DMS153 (cell line): Measurements from ENCODE around the gene CRHBP.
"Not testable (repeated sequence)": the region's sequence is repeated elsewhere in the genome, so short reads cannot be mapped to it uniquely, and the experiment has no call there.

Source experiments
- DNase-seq: peaks from one replicate; lab custom pipeline; 2025; lab: John Stamatoyannopoulos, UW

The CRHBP gene, protein sequence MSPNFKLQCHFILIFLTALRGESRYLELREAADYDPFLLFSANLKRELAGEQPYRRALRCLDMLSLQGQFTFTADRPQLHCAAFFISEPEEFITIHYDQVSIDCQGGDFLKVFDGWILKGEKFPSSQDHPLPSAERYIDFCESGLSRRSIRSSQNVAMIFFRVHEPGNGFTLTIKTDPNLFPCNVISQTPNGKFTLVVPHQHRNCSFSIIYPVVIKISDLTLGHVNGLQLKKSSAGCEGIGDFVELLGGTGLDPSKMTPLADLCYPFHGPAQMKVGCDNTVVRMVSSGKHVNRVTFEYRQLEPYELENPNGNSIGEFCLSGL

DNA sequence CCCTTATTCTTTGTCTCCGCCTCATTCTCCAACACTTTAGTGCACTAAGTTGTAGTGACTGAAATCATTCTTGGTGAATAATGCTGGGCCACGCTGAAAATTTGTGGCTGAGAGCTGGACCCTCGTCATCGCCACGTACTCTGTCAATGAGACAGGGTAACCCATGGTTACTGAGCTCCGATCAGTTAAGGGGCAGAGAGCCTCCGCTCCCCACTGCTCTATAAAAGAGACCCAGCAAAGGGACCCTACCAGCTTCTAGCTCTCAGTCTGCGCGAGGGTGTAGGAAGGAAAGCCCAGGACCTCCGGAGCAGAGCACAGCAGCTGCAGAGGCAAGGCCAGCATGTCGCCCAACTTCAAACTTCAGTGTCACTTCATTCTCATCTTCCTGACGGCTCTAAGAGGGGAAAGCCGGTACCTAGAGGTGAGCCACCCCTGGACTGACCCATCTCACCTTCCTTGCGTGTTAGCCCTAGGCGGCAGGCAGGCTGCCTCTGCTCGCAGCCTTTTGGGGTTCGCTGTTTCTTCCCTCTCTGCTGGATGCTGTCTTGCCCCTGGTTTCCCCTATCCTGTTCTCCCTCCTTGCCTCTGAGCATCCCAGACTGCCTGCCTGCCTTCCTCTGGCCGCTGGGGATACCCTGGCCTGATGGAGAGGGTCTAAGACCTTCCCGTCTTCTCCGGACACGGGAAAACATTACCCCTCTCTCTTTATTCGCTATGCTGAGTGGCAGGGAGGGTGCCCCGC lies at the start of gene CRHBP:
Gene CRHBP (plus strand): TSS at position 251 of the 742 bp plus-strand sequence. CDS start 90 bp downstream, at position 341.
- no peak for DNase-seq

- no peak for DNase-seq
Observed at GRCh38 chr5:76908166-76908565, 44.7 kb upstream of the CRHBP start.

DNA sequence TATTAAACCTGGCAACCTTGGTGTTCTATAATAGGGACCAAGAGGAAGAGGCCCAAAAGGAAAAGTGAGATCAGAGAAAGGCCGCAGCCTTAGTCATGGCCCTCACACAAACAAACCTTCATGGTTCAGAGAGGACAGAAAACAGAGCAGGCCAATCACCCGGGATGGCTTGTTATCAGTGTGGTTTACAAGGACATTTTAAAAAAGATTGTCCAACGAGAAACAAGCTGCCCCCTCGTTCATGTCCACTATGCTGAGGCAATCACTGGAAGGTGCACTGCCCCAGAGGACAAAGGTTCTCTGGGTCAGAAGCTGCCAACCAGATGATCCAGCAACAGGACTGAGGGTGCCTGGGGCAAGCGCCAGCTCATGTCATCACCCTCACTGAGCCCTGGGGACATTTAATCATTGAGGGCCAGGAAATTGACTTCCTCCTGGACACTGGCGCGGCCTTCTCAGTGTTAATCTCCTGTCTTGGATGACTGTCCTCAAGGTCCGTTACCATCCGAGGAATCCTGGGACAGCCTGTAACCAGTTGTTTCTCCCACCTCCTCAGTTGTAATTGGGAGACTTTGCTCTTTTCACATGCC lies 42.4 kb upstream of the CRHBP start:
- not testable (repeated sequence) for DNase-seq

DNA sequence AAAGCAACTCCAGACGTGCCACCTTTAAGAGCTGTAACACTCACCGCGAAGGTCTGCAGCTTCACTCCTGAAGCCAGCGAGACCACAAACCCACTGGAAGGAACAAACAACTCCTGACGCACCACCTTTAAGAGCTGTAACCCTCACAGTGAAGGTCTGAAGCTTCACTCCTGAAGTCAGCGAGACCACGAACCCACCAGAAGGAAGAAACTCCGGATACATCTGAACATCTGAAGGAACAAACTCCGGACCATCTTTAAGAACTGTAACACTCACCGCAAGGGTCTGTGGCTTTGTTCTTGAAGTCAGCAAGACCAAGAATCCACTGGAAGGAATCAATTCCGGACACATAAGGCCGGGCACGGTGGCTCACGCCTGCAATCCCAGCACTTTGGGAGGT lies 38.2 kb upstream of the CRHBP start:
- not testable (repeated sequence) for DNase-seq

- DNase-seq: no peak
Observed at GRCh38 chr5:76918539-76918938, 34.3 kb upstream of the CRHBP start.

- no peak for DNase-seq
Observed at GRCh38 chr5:76920491-76920890, 32.4 kb upstream of the CRHBP start.

DNA sequence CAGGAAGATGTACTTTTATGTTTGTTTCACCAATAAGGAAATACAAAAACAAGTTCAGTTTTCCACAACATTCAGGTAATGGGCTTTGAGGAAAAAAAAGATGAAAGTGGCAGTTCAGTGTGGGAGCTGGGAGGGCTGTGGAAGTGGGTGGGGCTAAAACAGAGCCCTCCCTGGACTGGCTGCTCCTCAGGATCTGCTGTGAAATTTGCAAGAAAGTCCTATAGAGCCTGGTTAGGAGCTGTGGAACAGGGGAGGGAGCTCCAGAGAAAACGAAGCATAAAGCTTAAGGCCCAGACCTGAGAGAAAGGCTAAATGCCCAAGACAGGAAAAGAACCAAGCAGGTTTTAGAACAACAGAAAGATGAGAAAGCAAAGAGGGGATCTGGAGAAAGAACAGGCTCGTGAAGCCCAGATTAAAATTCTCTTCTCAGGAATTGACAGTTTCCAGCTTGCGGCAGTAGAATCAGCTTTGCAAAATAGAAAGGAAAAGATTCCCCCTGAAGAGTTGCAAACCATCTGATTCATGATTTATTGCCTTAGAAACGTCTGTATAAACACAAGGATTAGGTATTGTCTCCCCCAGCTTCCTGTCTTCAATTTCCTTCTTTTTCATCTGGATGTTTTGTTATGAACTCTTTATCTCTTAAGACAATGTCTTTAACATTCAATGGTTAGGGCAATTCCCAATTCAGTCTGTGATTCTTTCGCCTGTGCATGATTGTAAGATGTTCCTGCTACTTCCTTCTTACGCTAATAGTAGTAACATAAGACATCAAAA lies 26.3 kb upstream of the CRHBP start:
- no peak for DNase-seq

DNA sequence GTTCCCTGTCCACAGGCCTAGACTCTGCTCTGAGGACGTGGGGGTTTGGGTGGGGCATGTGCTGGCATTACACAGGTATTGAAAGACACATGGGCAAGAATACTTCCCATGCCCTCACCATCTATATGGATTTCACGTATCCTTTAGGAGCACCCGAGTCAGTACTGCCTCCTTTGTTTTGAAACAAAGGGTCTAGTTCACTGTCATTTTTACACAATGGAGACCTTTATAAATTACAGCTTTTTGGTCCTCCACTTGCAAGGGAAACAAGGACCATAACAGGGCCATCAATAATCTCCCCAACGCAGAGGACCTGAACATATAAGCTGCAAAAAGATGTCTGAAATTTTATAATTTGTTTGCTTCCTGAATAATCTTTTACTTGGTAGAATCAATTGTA lies 24.9 kb upstream of the CRHBP start:
- DNase-seq: no peak

- no peak for DNase-seq
Observed at GRCh38 chr5:76930083-76930482, 22.8 kb upstream of the CRHBP start.

- no peak for DNase-seq
Observed at GRCh38 chr5:76938177-76938576, 14.7 kb upstream of the CRHBP start.

DNA sequence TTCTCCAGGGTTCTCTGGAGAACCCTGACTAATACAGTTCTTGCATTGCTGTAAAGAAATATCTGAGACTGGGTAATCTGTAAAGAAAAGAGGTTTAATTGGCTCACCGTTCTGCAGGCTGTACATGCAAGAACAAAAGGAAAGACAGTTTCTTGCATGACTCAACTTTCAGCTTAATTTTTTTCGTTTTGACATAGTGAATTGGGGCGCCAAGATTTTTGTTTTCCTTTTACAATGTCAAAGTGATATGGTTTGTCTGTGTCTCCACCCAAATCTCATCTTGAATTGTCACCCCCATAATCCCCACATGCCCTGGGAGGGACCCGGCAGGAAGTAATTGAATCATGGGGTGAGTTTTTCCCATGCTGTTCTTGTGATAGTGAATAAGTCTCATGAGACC lies 11.8 kb upstream of the CRHBP start:
- DNase-seq: no peak

DNA sequence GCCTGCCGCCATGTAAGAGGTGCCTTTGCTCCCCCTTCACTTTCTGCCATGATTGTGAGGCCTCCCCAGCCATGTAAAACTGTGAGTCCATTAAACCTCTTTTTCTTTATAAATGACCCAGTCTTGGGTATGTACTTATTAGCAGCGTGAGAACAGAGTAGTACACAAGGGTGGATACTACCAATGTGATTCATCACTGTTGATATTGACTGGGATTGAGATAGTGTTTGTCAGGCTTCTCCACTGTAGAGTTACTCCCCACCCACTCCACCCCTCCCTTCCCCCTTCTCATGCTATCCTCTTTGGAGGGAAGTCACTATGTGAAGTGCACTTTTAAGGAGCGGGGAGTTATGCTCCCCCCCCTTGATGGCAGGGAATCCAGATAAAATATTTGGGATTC lies 11.4 kb upstream of the CRHBP start:
- DNase-seq: no peak

- no peak for DNase-seq
Observed at GRCh38 chr5:76942581-76942980, 10.3 kb upstream of the CRHBP start.

DNA sequence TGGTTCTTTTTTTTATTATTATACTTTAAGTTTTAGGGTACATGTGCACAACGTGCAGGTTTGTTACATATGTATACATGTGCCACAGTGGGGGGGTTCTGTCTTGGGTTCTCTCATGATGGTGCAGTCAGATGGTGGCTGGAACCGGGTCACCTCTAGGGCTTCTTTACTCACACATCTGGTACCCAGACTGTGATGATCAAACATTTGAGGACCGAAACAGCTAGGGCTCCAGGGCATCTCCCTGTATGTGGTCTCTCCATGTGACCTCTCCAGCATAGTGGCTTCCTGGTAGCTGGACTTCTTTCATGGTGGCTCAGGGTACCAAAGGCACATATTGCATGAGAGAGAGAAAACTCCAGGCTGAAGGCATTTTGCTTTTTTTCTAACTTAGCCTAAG lies 9.8 kb upstream of the CRHBP start:
- DNase-seq: no peak

DNA sequence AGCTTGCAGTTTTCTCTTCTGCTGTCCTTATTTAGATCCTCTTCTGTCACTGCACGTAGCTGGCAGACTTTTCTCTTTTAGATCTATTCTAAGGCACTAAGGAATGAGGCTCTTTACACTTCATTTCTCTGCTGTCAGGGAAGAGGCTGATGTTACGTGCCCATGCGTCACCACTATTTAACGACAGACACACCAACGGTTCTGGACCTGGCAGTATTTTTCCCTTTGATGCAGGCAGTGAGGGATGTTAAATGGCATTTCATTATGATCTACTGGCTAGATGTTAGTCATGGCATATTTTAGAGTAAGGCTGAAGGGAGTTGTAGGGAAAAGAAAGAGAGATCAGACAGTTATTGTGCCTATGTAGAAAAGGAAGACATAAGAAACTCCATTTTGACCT lies 8.2 kb upstream of the CRHBP start:
- no peak for DNase-seq

DNA sequence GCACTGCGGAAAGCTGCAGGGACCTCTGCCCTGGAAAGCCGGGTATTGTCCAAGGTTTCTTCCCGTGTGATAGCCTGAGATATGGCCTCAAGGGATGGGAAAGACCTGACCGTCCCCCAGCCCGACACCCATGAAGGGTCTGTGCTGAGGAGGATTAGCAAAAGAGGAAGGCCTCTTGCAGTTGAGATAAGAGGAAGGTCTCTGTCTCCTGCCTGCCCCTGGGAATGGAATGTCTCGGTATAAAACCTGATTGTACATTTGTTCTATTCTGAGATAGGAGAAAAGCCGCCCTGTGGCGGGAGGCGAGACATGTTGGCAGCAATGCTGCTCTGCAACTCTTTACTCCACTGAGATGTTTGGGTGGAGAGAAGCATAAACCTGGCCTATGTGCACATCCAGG lies 7.6 kb upstream of the CRHBP start:
- DNase-seq: not testable (repeated sequence)

DNA sequence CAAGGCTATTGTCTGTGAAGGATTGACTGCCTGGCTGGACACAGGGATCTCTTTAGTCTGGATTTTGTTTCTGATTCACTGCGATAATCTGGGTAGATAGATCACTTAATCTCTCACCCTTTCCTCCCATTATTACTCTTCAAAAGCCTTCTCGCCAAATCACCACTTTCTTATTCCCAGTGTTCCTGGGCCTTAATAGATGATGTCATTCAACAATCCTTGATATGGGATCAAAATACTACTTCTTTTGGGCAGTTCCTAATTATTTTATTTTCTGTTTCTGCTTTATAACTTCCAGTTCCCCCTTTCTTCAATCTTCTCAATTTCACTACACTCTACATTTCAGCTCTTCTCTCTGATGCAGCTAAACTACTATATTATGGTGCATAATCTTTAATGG lies 6.8 kb upstream of the CRHBP start:
- DNase-seq: no peak

- no peak for DNase-seq
Observed at GRCh38 chr5:76947082-76947503, 5.8 kb upstream of the CRHBP start.

GRCh38 chr5:76953551-76954382 lies 922 bp downstream of the CRHBP start:
- no peak for DNase-seq

DNA sequence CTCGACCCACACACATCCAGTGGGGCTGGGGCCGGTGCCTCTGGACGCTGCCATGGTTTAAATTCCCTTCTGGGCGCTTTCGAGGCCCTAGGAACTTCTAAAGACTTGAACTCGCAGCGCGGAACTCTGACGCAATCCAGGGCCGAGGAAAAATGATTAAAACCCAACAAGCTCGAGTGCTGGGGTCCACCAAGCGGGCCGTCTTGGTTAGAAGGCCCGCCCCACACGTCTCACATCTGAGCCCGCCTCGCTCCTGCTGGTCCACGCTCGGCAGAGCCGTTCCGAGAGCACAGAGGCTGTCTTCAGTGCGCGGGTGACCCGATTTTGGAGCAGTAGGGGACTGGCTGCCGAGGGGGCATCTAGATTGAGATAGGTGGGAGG lies 1.5 kb downstream of the CRHBP start:
- DNase-seq: no peak

DNA sequence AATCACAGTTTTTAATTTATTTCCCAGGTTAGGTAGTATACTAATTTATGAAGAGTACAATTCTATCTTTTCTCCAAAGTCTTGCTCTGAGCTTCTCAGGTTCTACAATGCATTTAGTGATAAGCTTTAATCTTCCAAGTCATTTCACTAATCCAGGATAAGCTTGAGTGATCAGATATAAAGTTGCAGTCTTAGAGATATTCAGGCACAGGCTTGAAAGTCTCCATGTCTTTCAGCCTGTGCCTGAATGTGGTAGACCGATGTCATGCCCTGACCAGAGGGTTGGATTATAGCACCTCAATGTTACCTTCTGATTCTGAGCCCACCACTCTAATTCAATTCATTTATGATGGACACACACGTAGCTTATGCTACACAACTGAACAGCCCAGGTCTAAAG lies 3.2 kb downstream of the CRHBP start:
- DNase-seq: no peak
